Measurements from ENCODE around the gene DAPK1. TPM values are rescaled to one million over a fixed set of nuclear protein-coding genes. Genes with fewer than 3 reads are reported as not detected.

Gene DAPK1
- polyA plus RNA-seq, 1 donor from 2014 or later, result 45.0 TPM

- Histone ChIP-seq H3K27ac (ENCODE audit: low read length) (no peak overlapping the region), H2AFZ (ENCODE audit: low read depth, low read length) (no peak overlapping the region), H3K9me3 (ENCODE audit: low read length) (no peaks in the 10 kb centered on the region), H3K4me2 (ENCODE audit: low read length) (no peak overlapping the region), H3K36me3 (ENCODE audit: insufficient read depth, low read length) (no peaks in the 10 kb centered on the region), H3K9ac (ENCODE audit: low read length) (no peak overlapping the region), H3K4me3 (ENCODE audit: low read length) (no peak overlapping the region), H3K79me2 (replicated peaks; ENCODE audit: insufficient read depth, low read length) (peaks cover 6% of the 10 kb centered on the region), H3F3A (ENCODE audit: insufficient read depth, low read length, poor library complexity, severe bottlenecking) (no peaks in the 10 kb centered on the region), H4K20me1 (ENCODE audit: insufficient read depth) (no peaks in the 10 kb centered on the region), H3K27me3 (ENCODE audit: insufficient read depth, low read depth, low read length) (no peaks in the 10 kb centered on the region), H3K9me2 (ENCODE audit: insufficient read depth, low read length) (no peaks in the 10 kb centered on the region)
- TF ChIP-seq REST (IDR thresholded peaks at IDR 0.05; ENCODE audit: borderline replicate concordance) (no peak), MXI1 (conservative IDR thresholded peaks at IDR 0.05; ENCODE audit: poor library complexity, severe bottlenecking) (no peak), SMC3 (conservative IDR thresholded peaks at IDR 0.05; ENCODE audit: poor library complexity) (no peak), EP300 (conservative IDR thresholded peaks at IDR 0.05; ENCODE audit: poor library complexity, severe bottlenecking) (no peak)
Measured at GRCh38 chr9:87530716-87531115, 33.0 kb downstream of the DAPK1 start.

GRCh38 chr9:87531370-87532295 is 34.0 kb downstream of the DAPK1 start:
- Histone ChIP-seq H3K9me2 (ENCODE audit: insufficient read depth, low read length) (no peaks in the 10 kb centered on the region), H2AFZ (ENCODE audit: low read depth, low read length) (no peak overlapping the region), H3K9ac (ENCODE audit: low read length) (no peak overlapping the region), H3K36me3 (ENCODE audit: insufficient read depth, low read length) (no peaks in the 10 kb centered on the region), H4K20me1 (ENCODE audit: insufficient read depth) (no peaks in the 10 kb centered on the region), H3K4me2 (ENCODE audit: low read length) (no peak overlapping the region), H3F3A (ENCODE audit: insufficient read depth, low read length, poor library complexity, severe bottlenecking) (no peaks in the 10 kb centered on the region), H3K27ac (ENCODE audit: low read length) (no peak overlapping the region), H3K79me2 (replicated peaks; ENCODE audit: insufficient read depth, low read length) (peaks cover 6% of the 10 kb centered on the region), H3K9me3 (ENCODE audit: low read length) (no peaks in the 10 kb centered on the region), H3K27me3 (ENCODE audit: insufficient read depth, low read depth, low read length) (no peaks in the 10 kb centered on the region), H3K4me3 (ENCODE audit: low read length) (no peak overlapping the region)
- no peak for TF ChIP-seq TAF1 (IDR thresholded peaks at IDR 0.05; ENCODE audit: low read depth)
- no peak for TF ChIP-seq REST (IDR thresholded peaks at IDR 0.05; ENCODE audit: borderline replicate concordance)
- TF ChIP-seq EP300 (conservative IDR thresholded peaks at IDR 0.05; ENCODE audit: poor library complexity, severe bottlenecking), result no peak
- TF ChIP-seq POLR2AphosphoS5 (IDR thresholded peaks at IDR 0.05), result no peak
- TF ChIP-seq, protein P1, sequence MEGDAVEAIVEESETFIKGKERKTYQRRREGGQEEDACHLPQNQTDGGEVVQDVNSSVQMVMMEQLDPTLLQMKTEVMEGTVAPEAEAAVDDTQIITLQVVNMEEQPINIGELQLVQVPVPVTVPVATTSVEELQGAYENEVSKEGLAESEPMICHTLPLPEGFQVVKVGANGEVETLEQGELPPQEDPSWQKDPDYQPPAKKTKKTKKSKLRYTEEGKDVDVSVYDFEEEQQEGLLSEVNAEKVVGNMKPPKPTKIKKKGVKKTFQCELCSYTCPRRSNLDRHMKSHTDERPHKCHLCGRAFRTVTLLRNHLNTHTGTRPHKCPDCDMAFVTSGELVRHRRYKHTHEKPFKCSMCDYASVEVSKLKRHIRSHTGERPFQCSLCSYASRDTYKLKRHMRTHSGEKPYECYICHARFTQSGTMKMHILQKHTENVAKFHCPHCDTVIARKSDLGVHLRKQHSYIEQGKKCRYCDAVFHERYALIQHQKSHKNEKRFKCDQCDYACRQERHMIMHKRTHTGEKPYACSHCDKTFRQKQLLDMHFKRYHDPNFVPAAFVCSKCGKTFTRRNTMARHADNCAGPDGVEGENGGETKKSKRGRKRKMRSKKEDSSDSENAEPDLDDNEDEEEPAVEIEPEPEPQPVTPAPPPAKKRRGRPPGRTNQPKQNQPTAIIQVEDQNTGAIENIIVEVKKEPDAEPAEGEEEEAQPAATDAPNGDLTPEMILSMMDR (IDR thresholded peaks at IDR 0.05; ENCODE audit: poor library complexity, severe bottlenecking), result no peak
- TF ChIP-seq RAD21 (conservative IDR thresholded peaks at IDR 0.05), result no peak
- no peak for TF ChIP-seq SMC3 (conservative IDR thresholded peaks at IDR 0.05; ENCODE audit: poor library complexity)
- no peak for TF ChIP-seq EZH2 (IDR thresholded peaks at IDR 0.05; ENCODE audit: borderline replicate concordance, insufficient read depth, low read length, poor library complexity, severe bottlenecking)
- TF ChIP-seq MXI1 (conservative IDR thresholded peaks at IDR 0.05; ENCODE audit: poor library complexity, severe bottlenecking), result no peak
